ENCODE data around the gene MS4A2.
"Not testable (repeated sequence)": the region's sequence is repeated elsewhere in the genome, so short reads cannot be mapped to it uniquely, and the experiment has no call there.

The MS4A2 gene

GRCh38 chr11:60101368-60101767 lies 12.9 kb downstream of the MS4A2 start:
- DNase-seq (ENCODE audit: low read depth in 2 of 2), result not testable (repeated sequence)

- DNase-seq (ENCODE audit: low read depth in 2 of 2), result not testable (repeated sequence)
These were observed 16.1 kb downstream of the MS4A2 start for GRCh38 chr11:60104471-60105115.

GRCh38 chr11:60108631-60109030 lies 20.2 kb downstream of the MS4A2 start:
- DNase-seq (ENCODE audit: low read depth in 2 of 2), result not testable (repeated sequence)

GRCh38 chr11:60111793-60112192 lies 23.3 kb downstream of the MS4A2 start:
- DNase-seq (ENCODE audit: low read depth in 2 of 2), result no peak

GRCh38 chr11:60116996-60117790 lies 28.7 kb downstream of the MS4A2 start:
- no peak for DNase-seq (ENCODE audit: low read depth in 2 of 2)

GRCh38 chr11:60118338-60118737 lies 29.9 kb downstream of the MS4A2 start:
- DNase-seq (ENCODE audit: low read depth in 2 of 2), result no peak

GRCh38 chr11:60119710-60120109 lies 31.2 kb downstream of the MS4A2 start:
- no peak for DNase-seq (ENCODE audit: low read depth in 2 of 2)

- DNase-seq (ENCODE audit: low read depth in 2 of 2), result no peak
These were observed 32.8 kb downstream of the MS4A2 start for GRCh38 chr11:60121264-60121663.

- no peak for DNase-seq (ENCODE audit: low read depth in 2 of 2)
These were observed 34.1 kb downstream of the MS4A2 start for GRCh38 chr11:60122414-60123036.

- no peak for DNase-seq (ENCODE audit: low read depth in 2 of 2)
These were observed 36.5 kb downstream of the MS4A2 start for GRCh38 chr11:60124802-60125432.

- no peak for DNase-seq (ENCODE audit: low read depth in 2 of 2)
These were observed 37.6 kb downstream of the MS4A2 start for GRCh38 chr11:60125956-60126585.

- no peak for DNase-seq (ENCODE audit: low read depth in 2 of 2)
These were observed 38.9 kb downstream of the MS4A2 start for GRCh38 chr11:60127311-60127811.

GRCh38 chr11:60128376-60128775 lies 39.9 kb downstream of the MS4A2 start:
- no peak for DNase-seq (ENCODE audit: low read depth in 2 of 2)

- not testable (repeated sequence) for DNase-seq (ENCODE audit: low read depth in 2 of 2)
These were observed 40.4 kb downstream of the MS4A2 start for GRCh38 chr11:60128866-60129265.

- DNase-seq (ENCODE audit: low read depth in 2 of 2), result no peak
These were observed 41.4 kb downstream of the MS4A2 start for GRCh38 chr11:60129853-60130252.

GRCh38 chr11:60130496-60130895 lies 42.0 kb downstream of the MS4A2 start:
- DNase-seq (ENCODE audit: low read depth in 2 of 2), result no peak

GRCh38 chr11:60131912-60132311 lies 43.4 kb downstream of the MS4A2 start:
- no peak for DNase-seq (ENCODE audit: low read depth in 2 of 2)

- DNase-seq (ENCODE audit: low read depth in 2 of 2), result no peak
These were observed 45.5 kb downstream of the MS4A2 start for GRCh38 chr11:60133917-60134316.

GRCh38 chr11:60143768-60144167 lies 55.3 kb downstream of the MS4A2 start:
- DNase-seq (ENCODE audit: low read depth in 2 of 2), result no peak

- DNase-seq (ENCODE audit: low read depth in 2 of 2), result no peak
These were observed 57.2 kb downstream of the MS4A2 start for GRCh38 chr11:60145677-60146076.

Data from stimulated activated CD8-positive, alpha-beta memory T cell treated with anti-CD3 and anti-CD28 coated beads, Interleukin-2, amount 100 ng/mL, for 1 hour (primary cell).